NK-92 treated with Interleukin-12 subunit alpha and Interleukin-12 subunit beta, amount 100 ng/mL, for 24 hours (cell line): ENCODE measurements around the gene ZBP1.
A peak's percentile ranks its signal among the peaks of the same experiment; 100 is the strongest.
"Not testable (repeated sequence)": the region's sequence is repeated elsewhere in the genome, so short reads cannot be mapped to it uniquely, and the experiment has no call there.

ENCODE experiments used
- DNase-seq: peaks from one replicate; lab custom pipeline; 2025; lab: John Stamatoyannopoulos, UW

ZBP1 gene

DNA sequence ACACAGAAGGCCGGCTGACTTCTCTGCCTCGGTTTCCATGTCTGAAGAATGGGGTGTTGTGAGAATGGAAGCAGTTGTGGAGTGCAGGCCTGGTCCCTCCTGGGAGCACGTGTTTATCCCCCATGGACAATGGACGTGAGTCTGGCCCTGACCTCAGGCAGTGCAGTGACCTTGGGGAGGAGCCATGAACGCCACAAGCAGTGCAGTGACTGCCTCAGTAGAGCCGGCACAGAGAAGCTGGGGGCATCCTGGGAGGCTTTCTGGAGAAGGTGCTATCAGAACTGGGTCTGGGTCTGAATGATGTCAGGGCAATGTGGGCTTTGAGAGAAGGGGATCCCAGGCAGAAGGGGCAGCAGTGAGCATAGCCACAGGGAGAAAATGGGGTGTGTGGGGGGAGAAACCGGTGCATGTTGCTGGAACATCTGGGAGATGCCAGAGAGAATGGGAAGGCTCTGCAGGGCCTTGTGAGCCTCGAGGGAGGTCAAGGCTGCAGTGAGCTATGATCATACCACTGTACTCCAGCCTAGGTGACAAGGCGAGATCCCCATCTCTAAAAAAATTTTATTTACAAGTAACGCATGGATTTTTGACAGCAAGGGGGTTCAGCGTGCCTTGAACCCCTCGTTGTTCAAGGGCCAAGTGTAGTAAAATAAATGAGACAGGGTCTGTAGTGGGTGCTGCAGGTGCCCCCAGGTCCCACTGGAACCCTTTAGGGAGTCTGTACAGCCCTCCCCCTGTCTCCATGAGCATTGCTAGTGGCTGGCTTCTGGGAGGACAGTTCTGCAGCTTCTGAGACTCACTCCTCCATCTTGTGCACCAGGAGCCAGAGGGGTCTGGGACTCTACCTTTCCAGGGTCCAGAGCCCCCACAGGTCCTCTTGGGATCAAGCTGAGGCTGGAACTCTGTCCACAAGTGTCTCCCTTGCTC, 27.0 kb upstream of the ZBP1 start:
- no peak for DNase-seq

DNA sequence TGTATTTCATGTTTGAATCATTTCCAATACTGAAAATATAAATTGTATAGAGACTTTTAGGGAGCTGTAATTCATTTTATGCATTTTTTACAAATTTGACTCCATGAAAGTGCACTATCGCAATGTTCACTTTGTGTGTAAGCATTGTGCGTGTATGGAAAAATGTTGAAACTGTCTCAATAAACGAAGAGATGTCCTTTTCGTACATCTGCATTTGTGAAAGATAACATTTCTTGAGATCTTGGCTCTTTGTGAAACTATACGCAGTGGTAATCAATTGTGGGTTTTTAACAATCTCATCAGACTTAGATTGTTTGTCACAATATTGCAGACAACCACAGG, 18.6 kb upstream of the ZBP1 start:
- DNase-seq, result no peak

GRCh38 chr20:57638173-57638894, 18.1 kb upstream of the ZBP1 start:
- no peak for DNase-seq

GRCh38 chr20:57633945-57634491, 13.8 kb upstream of the ZBP1 start:
- DNase-seq, result no peak

GRCh38 chr20:57632286-57632685, 12.1 kb upstream of the ZBP1 start:
- DNase-seq, result no peak

- DNase-seq, result no peak
Observed at GRCh38 chr20:57630061-57630460, 9.8 kb upstream of the ZBP1 start.

- DNase-seq, result not testable (repeated sequence)
Observed at GRCh38 chr20:57629491-57629901, 9.3 kb upstream of the ZBP1 start.

- not testable (repeated sequence) for DNase-seq
Observed at GRCh38 chr20:57628962-57629308, 8.7 kb upstream of the ZBP1 start.

GRCh38 chr20:57628047-57628961, 8.1 kb upstream of the ZBP1 start:
- peak; percentile 58 for DNase-seq

- no peak for DNase-seq
Observed at GRCh38 chr20:57627339-57627738, 7.1 kb upstream of the ZBP1 start.

- no peak for DNase-seq
Observed at GRCh38 chr20:57625978-57626377, 5.8 kb upstream of the ZBP1 start.

DNA sequence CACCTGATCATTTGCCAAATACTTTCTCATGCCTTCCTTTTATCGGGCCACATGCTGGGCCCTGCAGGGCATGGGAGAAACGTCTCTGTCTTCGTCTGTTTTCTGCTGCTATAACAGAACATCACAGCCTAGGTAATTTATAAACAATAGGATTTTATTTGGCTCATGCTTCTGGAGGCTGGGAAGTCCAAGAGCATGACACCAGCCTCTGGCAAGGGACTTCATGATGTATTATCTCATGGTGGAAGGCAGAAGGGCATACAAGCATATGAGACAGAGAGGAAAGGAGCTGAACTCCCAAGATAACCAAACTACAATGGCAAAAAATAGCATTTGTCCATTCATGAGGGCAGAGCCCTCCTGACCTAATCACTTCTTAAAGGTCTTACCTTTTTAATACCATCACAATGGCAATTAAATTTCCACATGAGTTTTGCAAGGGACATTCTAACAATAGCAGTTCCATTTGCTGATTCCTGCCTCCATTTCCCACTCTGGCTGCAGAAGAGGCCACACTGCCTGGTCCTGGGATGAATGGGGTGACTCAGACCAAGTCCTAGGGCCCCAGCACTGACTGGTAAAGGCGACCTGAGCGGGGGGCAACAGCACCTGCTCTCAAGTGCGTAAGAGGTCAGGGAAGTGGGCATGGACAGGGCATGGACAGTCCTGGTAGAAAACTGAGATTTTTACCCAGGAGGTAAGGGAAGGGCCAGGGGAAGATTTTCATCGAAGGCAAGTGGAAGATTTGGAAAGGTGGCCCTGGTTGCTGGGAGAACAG, 5.1 kb upstream of the ZBP1 start:
- DNase-seq, result no peak

GRCh38 chr20:57624124-57624523, 3.9 kb upstream of the ZBP1 start:
- no peak for DNase-seq

GRCh38 chr20:57622579-57623381, 2.6 kb upstream of the ZBP1 start:
- DNase-seq, result peak; percentile 67

- DNase-seq, result no peak
Observed at GRCh38 chr20:57622201-57622570, 2.0 kb upstream of the ZBP1 start.

DNA sequence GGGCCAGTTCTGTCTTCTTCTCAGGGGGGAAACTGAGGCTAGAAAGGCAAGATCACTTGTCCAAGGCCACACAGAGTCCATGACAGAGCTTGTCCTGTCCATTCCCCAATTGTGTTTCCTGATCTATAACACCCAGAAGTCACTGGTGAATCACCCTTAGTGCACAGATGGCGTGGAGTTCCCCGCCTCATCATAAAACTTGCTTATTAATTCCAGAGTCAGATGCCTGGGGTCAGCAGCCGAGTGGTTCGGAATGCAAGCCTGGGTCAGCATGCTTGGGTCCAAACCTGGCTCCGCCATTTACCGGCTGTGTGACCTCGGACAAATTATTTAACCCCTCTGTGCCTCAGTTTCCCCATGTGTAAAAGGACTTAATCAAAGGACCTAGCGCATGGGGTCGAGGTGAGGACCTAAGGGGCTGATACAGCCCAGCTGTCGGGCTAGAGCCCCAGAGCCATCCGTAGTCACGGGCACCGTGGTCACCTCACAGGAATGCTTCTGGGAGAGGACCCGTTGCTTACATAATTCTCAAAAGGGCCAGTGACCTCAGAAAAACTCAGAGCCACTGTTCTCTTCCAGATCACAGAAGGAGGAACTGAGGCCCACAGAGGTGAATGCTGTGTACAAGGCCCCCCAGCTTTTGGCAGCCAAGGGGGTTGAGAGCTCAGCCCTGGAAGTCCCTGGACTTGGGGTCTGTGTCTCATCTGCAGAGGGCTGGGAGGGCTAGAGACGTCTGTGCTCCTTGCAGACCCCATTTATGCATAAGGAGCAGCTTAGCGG, 1.4 kb upstream of the ZBP1 start:
- DNase-seq, result no peak

- no peak for DNase-seq
Observed at GRCh38 chr20:57620999-57621398, 773 bp upstream of the ZBP1 start.

DNA sequence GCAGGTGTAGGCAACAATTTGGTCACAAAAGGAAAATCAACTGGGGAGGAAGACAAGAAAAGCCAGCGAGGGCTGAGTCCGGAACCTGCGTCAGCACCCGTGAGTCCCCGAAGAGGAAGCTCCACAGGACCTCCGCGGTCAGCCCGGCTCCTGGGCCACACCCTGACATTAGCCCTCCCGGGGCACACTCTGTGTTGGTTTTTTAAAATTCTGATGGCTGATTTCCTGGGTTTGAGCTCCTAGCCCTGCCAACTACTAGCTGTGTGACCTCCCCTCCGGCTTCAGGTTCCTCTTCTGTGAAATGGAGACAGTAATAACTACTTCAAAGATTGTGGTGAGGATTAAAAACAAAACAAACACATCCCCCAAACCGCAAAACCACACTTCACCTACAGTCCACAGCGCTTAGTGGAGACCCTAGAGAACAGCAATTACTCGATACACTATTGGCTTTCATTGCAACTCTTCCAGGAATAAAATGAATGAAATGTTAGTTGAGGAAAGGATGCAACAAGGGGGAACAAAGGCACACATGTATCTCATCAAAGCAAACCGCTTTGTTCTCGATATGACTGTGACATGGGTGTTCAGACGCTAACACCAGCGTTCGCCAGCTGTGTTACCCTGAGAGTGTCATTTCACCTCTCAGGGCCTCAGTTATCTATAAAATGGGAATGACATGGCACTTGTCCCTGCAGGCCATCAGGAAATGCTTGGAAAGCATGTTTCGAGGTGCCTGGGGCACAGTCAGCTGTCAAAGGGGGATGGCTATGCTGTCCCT, 985 bp downstream of the ZBP1 start:
- DNase-seq, result peak; percentile 77

- no peak for DNase-seq
Observed at GRCh38 chr20:57618764-57619050, 1.5 kb downstream of the ZBP1 start.
